PC-3 (cell line): ENCODE data around the gene HCFC1R1. TPM values are rescaled to one million over a fixed set of nuclear protein-coding genes. Genes with fewer than 3 reads are reported as not detected.

Source experiments
- ATAC-seq: fragments of 200-7000 bp; cut with Tn5 transposase; 2 replicates; pipeline ENCODE4 v1.9.1; 2020; ENCODE audit warnings: mild to moderate bottlenecking, moderate library complexity
- BruUV-seq: library from RNA; stranded (reverse); fragments of 400-500 nt; replicated peaks from 2 replicates; lab custom pipeline; 2021; lab: Mats Ljungman, UMichigan
- CTCF ChIA-PET: fragments of 300-600 bp; sonication (Branson Sonifier 250); formaldehyde crosslinking; loops from one replicate; lab custom pipeline; 2022; ENCODE audit warnings: antibody characterized with exemption; lab: Charles Lee
- POLR2A ChIA-PET: fragments of 300-600 bp; sonication (Branson Sonifier 250); formaldehyde crosslinking; loops from one replicate; lab custom pipeline; 2022; ENCODE audit warnings: antibody characterized with exemption; ENCODE audit not compliant: unreplicated experiment; lab: Charles Lee
- DNase-seq: peaks from one replicate; pipeline ENCODE4 v3.0.0-alpha.2; 2015
- H2AFZ ChIP-seq: fragments of 300-600 bp; sonication (generic); 2 replicates; pipeline ENCODE4 v1.6.0; 2016; ENCODE audit warnings: antibody characterized with exemption, low read length
- H3F3A ChIP-seq: fragments of 300-600 bp; sonication (generic); one replicate; pipeline ENCODE4 v1.6.0; 2017; ENCODE audit warnings: antibody characterized with exemption, low read length, control low read depth, mild to moderate bottlenecking; ENCODE audit not compliant: unreplicated experiment
- H3K27ac ChIP-seq: fragments of 300-600 bp; sonication (generic); 2 replicates; pipeline ENCODE4 v1.5.1; 2016; ENCODE audit warnings: mild to moderate bottlenecking, low read length
- H3K27me3 ChIP-seq: fragments of 300-600 bp; sonication (generic); 2 replicates; pipeline ENCODE4 v1.6.1; 2016; ENCODE audit warnings: low read length, mixed read lengths
- H3K36me3 ChIP-seq: fragments of 300-600 bp; sonication (generic); 2 replicates; pipeline ENCODE4 v1.6.1; 2016; ENCODE audit warnings: low read depth, mixed run types, low read length, mixed read lengths
- H3K4me1 ChIP-seq: fragments of 300-600 bp; sonication (generic); 2 replicates; pipeline ENCODE4 v1.5.1; 2016; ENCODE audit warnings: low read length; ENCODE audit not compliant: insufficient read depth
- H3K4me2 ChIP-seq: fragments of 300-600 bp; sonication (generic); 2 replicates; pipeline ENCODE4 v1.6.0; 2016; ENCODE audit warnings: low read length
- H3K4me3 ChIP-seq: fragments of 300-600 bp; sonication (generic); 2 replicates; pipeline ENCODE4 v1.5.1; 2016; ENCODE audit warnings: mild to moderate bottlenecking, low read length, mixed read lengths
- H3K79me2 ChIP-seq: fragments of 300-600 bp; sonication (generic); 2 replicates; pipeline ENCODE4 v1.6.1; 2017; ENCODE audit warnings: low read length, mixed read lengths
- H3K9ac ChIP-seq: fragments of 300-600 bp; sonication (generic); 2 replicates; pipeline ENCODE4 v1.6.0; 2016; ENCODE audit warnings: mild to moderate bottlenecking, low read length
- H3K9me2 ChIP-seq: fragments of 300-600 bp; sonication (generic); replicated peaks from 2 replicates; pipeline ENCODE4 v1.6.1; 2016; ENCODE audit warnings: mixed run types, low read length, mixed read lengths
- H3K9me3 ChIP-seq: fragments of 300-600 bp; sonication (generic); 2 replicates; pipeline ENCODE4 v1.6.1; 2016; ENCODE audit warnings: low read length, mixed read lengths
- H4K20me1 ChIP-seq: fragments of 300-600 bp; sonication (generic); 2 replicates; pipeline ENCODE4 v1.6.1; 2016; ENCODE audit warnings: low read length, mixed read lengths
- CTCF ChIP-seq: fragments of 300-600 bp; sonication (generic); conservative IDR thresholded peaks from 2 replicates; pipeline ENCODE4 v1.5.1; 2017; ENCODE audit warnings: antibody characterized with exemption, low read depth, mild to moderate bottlenecking, low read length
- EZH2 ChIP-seq: fragments of 300-600 bp; sonication (generic); IDR thresholded peaks from one replicate; pipeline ENCODE4 v1.6.1; 2017; ENCODE audit warnings: antibody characterized with exemption, mild to moderate bottlenecking, low read length; ENCODE audit not compliant: unreplicated experiment
- EZH2phosphoT487 ChIP-seq: fragments of 300-600 bp; sonication (generic); IDR thresholded peaks from 2 replicates; pipeline ENCODE4 v1.6.1; 2018; ENCODE audit warnings: mild to moderate bottlenecking, antibody characterized with exemption, low read length, borderline replicate concordance
- intact Hi-C: fragments of 100-400 bp; cut with micrococcal nuclease; formaldehyde crosslinking; loops from 2 replicates; pipeline ENCODE4 v1.9.0; 2023
- total RNA-seq: library from RNA; depleted of rRNA; stranded (reverse); fragments of >200 nt; gene quantifications from 2 replicates; pipeline ENCODE4 v1.2.3, GENCODE V29; 2014

HCFC1R1 gene
- total RNA-seq, 1 experiment from 2014 or later: 56.4 TPM

GRCh38 chr16:2975161-2975795, 48.5 kb downstream of the HCFC1R1 start:
- peaks cover 20% of the 10 kb centered on the region for H3K4me1 ChIP-seq
- no peaks in the 10 kb centered on the region for H3K9me3 ChIP-seq
- peaks cover 6% of the 10 kb centered on the region; the same call in 1 of the 2 replicates for H3K36me3 ChIP-seq
- H3K4me2 ChIP-seq: no peak overlapping the region
- intact Hi-C loops: no loop called here
- ChIA-PET CTCF (no interaction called here), POLR2A (no interaction called here)
- no peaks in the 10 kb centered on the region for H3K27me3 ChIP-seq
- H2AFZ ChIP-seq: no peak overlapping the region
- peaks cover 42% of the 10 kb centered on the region for H3K79me2 ChIP-seq
- no peaks in the 10 kb centered on the region for H3F3A ChIP-seq
- no peaks in the 10 kb centered on the region for H3K9me2 ChIP-seq
- no peak overlapping the region for H3K27ac ChIP-seq
- ATAC-seq: no peak
- H3K4me3 ChIP-seq: no peak overlapping the region
- BruUV-seq: no TSS peak
- DNase-seq: no peak
- H3K9ac ChIP-seq: no peak overlapping the region
- H4K20me1 ChIP-seq: peaks cover 10% of the 10 kb centered on the region
- TF ChIP-seq EZH2phosphoT487 (no peak), EZH2 (no peak), CTCF (no peak)

GRCh38 chr16:2974319-2975056, 49.3 kb downstream of the HCFC1R1 start:
- Histone ChIP-seq H3K27ac (no peak overlapping the region), H2AFZ (no peak overlapping the region), H3F3A (no peaks in the 10 kb centered on the region), H3K9me2 (no peaks in the 10 kb centered on the region), H3K79me2 (peaks cover 36% of the 10 kb centered on the region), H3K4me3 (no peak overlapping the region), H4K20me1 (peaks cover 12% of the 10 kb centered on the region), H3K27me3 (no peaks in the 10 kb centered on the region), H3K4me2 (no peak overlapping the region), H3K9ac (no peak overlapping the region), H3K4me1 (peaks cover 21% of the 10 kb centered on the region), H3K36me3 (peaks cover 6% of the 10 kb centered on the region; the same call in 1 of the 2 replicates), H3K9me3 (no peaks in the 10 kb centered on the region)
- TF ChIP-seq CTCF: no peak
- TF ChIP-seq EZH2: no peak
- no peak for TF ChIP-seq EZH2phosphoT487
- no peak for ATAC-seq
- ChIA-PET POLR2A (no interaction called here), CTCF (no interaction called here)
- intact Hi-C loops: no loop called here
- no peak for DNase-seq
- BruUV-seq: no TSS peak
